HG03045 (cell line): ENCODE measurements around the gene KRT35.
"Not testable (repeated sequence)": the region's sequence is repeated elsewhere in the genome, so short reads cannot be mapped to it uniquely, and the experiment has no call there.

ENCODE experiments used
- ATAC-seq: cut with Tn5 transposase; IDR thresholded peaks from one replicate; pipeline ENCODE4 v1.9.1; 2021; ENCODE audit warnings: mild to moderate bottlenecking, moderate library complexity; ENCODE audit not compliant: unreplicated experiment

Gene KRT35

DNA sequence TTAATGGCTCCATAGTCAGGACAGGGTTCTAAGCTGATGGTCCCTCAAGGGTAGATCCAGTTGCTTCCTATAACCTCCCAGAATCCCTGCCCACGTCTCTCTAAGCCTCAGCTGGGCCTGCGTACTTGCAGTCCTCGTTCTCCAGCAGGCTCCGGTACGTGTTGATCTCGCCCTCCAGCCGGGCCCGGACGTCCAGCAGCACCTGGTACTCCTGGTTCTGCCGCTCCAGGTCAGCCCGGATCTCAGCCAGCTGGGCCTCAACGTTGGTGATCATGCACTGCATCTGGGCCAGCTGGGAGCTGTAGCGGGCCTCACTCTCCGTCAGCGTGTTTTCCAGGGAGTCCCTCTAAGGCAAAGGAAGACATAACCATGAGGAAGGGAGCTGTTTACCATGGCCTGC is 18.2 kb downstream of the KRT35 start:
- ATAC-seq = no peak

- ATAC-seq = no peak
Measured at GRCh38 chr17:41457676-41458075, 23.3 kb downstream of the KRT35 start.

- no peak for ATAC-seq
Measured at GRCh38 chr17:41456204-41456603, 24.7 kb downstream of the KRT35 start.

DNA sequence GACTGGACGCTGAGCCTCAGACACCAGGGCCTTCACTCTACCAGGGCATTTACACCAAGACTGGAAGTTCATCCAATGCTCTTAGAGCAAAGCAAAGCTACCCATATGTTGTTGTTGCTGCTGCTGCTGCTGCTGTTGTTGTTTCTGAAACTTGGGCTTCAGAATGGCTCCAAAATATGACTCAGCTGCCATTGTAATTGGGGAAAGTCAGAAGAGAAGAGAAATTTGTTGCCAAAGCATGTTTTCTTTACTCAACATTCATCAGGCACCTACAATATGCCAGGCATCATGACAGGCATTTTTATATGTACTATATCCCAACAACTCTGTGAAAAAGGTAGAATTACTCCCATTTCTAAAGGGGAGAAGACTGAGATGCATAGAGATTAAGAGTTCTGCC is 25.7 kb downstream of the KRT35 start:
- no peak for ATAC-seq

GRCh38 chr17:41453066-41453465 is 27.9 kb downstream of the KRT35 start:
- no peak for ATAC-seq

DNA sequence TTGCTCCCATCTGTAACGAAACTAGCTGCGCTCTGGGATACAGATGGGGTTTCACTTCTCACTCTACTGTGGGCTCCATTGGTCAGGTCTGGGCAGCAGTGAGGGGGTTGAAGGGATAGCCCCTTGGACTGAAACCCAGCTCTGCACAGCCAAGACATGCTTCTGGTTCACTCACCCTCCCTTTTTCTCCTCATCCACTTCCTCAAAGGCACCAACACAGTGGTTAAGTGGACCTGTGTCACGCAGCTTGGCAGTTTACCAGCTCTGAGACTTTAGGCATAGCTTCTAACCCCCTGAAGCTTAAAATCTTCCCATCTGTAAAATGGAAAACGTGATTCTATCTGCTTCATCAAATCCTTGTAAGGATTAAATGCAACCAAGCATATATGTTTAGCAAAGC is 28.7 kb downstream of the KRT35 start:
- ATAC-seq = no peak

DNA sequence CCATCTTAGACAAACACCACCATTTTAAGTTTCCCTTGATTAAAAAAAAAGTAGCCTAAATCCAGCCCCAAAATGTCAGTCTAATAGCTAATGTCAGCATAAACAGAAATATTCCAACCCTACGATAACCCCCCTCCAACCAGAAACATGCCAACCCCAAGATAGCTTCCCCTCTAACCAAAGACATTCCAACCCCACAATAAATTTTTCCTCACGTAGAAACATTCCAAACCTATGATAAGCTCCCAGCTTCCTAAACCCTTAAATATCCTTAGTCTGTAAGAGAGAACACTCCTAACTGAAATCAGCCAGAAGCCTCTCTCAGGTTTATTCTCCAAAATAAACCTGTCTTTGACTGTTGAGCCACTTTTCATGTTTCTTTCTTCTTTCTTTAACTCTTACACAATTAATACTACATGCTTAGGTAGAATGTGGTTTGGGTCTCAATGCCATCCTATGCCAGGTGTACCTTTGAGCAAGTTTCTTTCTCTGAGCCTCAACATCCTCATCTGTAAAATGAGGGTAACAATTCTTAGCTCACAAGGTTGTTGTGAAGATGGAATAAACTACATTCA is 29.7 kb downstream of the KRT35 start:
- no peak for ATAC-seq

DNA sequence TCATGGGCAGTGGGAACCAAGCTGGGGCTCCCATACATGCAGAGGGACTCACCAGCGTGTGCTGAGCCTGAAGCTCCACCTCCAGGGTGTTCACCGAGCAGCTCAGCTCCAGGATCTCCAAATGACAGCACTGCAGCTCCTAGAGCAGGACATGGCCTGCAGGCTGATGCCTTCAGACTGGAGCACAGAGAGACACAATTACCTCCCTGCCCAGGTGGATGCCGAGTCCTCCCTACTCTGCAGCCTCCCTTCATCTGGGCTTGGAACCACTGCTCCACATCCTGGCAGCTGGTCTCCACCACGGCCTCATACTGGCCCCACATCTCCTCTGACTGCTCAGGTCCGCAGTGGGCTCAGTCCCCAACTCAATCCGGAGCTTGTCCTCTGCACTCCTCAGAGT is 31.9 kb downstream of the KRT35 start:
- ATAC-seq = no peak

DNA sequence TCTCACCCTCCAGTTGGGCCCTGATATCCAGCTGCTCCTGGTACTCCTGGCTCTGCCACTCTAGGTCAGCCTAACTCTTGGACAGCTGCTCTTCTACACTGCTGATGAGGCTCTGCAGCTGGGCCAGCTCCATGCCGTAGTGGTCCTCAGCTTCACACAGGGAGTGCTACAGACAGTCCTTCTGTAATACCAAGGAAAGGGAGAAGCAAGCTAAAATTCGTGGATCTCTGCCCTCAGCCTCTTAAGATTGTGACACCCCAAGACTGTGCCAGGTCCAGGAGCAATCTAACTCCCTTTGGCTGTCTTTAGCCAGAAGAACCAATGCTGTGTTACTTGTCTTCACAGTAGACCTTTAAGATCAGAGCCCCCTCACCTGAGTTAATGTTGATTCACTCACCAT is 32.4 kb downstream of the KRT35 start:
- ATAC-seq = no peak

DNA sequence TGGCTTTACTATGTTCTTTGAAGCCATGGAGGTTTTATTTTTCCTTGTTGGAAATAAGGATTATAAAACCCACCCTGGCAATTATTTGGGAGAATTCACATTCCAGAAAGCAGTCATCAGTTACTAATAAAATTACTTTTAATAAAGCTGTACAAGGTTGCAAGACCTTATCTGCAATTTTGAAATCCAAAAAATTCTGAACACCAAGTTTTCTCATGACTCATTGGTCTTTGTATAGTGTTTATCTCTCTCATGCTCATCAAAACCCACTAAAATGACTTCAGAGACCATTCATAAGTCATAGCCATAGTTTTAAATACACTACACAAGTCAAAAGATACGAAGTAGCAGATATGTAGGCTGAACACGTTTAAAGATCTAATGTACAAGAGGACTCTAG is 34.1 kb downstream of the KRT35 start:
- no peak for ATAC-seq

DNA sequence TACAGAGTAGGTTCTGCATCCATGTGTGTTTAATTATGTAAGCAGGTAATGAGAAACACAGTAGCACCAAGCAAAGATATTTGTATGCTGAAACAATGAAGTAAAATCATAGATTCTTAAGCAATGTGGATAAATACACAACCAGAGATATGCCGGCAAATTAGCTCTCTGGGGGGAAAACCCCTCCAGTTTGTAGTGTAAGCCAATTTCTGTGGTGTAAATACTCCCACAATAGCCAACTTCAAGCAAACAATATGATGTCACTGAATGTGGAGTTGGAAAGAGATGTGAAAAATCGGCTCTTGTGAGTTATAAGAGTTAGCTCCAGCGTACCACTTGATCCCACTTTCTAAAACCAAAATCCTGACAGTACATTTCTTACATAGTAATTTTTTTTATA is 36.3 kb downstream of the KRT35 start:
- ATAC-seq = no peak

DNA sequence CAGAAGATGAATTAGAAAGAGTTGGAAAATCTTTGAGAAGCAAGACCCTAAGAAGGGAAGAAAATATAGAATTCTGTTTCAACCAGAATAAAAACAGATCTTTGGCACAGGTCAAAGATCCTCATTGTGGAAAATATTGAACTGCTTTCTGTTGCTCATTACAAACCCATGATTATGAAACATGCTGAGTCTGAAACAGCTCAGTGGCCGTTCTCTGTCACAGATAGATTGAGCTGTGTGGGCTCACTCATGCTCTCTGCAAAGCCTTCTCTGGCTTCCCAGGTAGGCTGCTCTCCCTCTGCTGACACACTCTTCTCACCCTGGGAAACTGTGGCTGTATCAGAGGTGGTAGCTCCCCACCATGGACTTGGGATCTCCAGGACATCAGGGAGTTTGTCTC is 36.8 kb downstream of the KRT35 start:
- ATAC-seq = no peak

- ATAC-seq = no peak
Measured at GRCh38 chr17:41442739-41443138, 38.2 kb downstream of the KRT35 start.

DNA sequence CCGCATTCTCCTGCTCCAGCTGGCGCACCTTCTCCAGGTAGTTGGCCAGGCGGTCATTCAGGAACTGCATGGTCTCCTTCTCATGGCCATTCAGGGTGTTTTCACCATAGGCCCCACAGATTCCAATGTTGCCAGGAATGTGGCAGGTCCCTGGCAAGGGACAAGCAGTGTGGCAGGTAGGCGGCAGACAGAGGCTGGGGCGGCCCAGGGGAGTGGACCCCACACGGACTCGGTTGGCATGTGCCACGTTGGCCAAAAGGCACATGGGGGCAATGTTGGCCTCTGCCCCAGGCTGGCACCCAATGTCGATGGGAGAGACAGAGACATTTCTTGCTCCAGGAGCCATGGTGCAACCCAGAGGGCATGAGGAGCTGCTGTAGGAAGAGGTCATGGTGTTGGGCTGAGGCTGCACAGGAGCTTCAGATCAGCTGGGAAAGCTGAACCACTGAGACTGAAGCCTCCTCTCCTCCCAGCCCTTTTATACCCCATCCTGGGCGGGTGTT is 40.4 kb downstream of the KRT35 start, which contains the start of gene KRT38:
TSS of gene KRT38 (minus strand) at position 453 of the 503 bp plus-strand sequence. CDS start at position 391, 62 bp downstream.
- ATAC-seq = no peak

DNA sequence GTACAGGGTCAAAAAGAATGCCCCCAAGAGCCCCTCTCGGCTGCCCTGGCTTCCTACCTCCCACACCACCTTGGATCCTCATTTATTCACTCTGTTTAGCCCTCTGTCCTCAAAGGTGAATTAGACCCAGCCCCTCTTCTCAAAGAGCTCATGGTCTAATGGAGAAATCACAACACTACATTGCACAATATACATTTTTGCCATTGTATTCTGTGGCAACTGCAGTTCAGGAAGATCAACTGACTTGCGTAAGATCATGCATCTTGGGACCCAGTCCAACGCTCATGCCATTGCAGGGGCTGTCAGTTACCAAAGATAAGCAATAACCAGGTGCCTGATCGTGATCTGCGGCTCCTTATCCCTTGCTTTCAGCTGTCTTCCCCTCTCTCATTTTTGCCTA is 41.6 kb downstream of the KRT35 start:
- ATAC-seq = no peak

DNA sequence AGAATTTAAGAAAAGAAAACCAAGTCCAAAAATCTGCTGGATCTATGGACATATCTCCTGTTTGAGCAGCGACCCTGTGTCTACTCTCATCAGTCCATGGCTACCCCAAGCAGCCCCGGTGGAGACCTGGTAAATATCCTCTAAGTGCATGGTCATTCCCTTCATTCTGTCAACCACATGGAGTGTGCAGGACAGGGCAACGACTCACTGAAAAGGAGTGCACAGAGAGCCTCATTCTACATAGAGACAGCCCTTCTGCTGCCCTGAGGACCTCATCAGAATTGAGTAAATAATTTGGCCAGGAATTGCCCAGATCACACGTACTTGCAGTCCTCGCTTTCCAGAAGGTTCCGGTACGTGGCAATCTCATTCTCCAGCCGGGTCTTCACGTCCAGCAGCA is 43.2 kb downstream of the KRT35 start:
- no peak for ATAC-seq

GRCh38 chr17:41437254-41437653 is 43.7 kb downstream of the KRT35 start:
- ATAC-seq = no peak

- ATAC-seq = no peak
Measured at GRCh38 chr17:41434415-41434814, 46.5 kb downstream of the KRT35 start.

DNA sequence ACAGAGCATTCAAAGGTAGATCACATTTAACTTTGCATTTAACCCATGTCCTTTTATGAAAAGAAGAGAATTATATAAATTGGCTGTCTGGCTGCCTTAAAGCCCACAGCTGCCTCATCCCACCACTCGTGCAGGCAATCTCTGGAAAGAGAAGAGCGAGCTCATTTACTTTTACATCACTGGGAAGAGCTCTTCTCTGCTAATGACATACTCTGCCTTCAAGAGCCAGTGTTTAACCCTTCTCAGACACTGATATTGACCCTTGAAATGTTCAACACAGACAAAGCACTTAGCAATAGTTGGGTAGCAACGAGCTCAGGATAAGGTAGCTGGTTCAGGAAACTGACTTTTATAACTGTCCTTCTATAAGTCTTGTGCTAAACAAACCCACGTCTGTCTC is 46.9 kb downstream of the KRT35 start:
- no peak for ATAC-seq

DNA sequence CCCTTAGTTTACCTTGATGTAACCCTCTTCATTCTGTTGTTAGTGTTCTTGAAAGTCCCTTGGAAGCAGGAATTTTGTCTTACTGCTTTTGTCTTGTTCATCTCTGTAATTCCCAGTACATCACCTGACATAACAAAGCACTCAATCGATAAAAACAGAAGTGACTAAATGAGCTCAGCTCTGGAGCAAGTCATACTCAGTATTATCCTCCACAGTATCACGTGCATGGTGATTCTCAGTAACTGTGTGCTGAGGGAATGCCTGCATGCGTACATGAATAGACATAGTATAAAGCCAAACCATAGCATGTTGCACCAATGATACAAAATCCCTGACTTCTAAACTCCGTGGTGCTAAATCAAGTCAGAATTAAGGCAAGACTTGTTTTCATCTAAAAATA is 47.4 kb downstream of the KRT35 start:
- ATAC-seq = no peak

GRCh38 chr17:41430376-41430775 is 50.6 kb downstream of the KRT35 start:
- ATAC-seq = not testable (repeated sequence)

DNA sequence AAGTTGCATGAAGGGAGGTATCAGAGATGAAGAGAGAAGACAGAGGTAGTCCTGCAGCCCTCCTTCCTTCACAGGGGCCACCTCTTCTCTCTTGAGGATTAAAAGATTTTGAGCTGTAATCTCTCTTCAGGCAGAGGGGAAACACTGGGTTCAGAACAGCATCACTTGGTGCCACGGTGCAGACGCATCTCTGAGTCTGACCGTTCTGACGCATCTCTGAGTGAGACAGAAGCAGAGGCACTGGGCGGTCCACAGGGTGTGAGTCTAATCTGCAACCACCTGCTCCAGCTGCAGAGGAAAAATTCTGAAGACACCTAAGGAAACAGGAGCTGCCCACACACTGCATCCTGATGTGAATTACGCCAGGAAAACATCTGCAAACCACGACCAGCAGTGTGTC is 51.3 kb downstream of the KRT35 start:
- ATAC-seq = no peak

DNA sequence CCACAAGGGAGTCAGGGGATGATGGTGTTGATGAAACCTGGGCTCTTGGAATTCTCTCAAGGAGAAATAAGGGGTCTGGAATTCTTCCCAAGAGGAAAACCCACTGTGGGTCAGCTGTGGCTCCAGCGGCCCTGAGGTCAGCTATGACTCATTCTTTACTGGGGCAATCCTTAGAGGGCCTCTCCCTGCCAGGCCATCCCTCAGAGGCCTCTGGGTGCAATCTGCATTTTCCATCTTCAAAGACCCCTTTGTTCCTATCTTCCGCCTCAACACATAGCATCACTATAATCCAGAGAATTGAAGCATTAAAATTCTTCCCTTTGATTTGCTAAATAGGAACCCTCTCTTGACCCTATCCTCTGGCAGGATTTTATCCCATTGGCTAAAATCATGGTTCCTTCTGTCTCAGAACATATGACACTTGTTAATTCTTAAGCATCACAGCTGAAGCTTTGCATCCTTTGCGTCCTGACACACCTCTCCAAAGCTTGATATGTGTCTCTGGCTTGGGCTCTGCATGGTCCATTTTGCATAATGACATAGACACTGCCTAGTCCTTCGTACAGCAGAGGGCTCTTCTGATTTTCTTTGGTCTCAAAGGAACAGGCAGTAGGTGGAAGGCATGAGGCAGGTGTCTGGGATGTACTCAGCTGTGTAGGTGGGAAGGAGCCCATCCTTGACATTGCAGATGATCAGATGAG is 52.2 kb downstream of the KRT35 start:
- no peak for ATAC-seq
